HUES6 (cell line): ENCODE results near the gene TPD52L2.
A peak's percentile ranks its signal among the peaks of the same experiment; 100 is the strongest.

Experiments
- H3K27ac ChIP-seq: 2 replicates; pipeline ENCODE4 v1.7.0; 2013; ENCODE audit warnings: low read depth, mild to moderate bottlenecking, low read length, inconsistent platforms
- H3K27me3 ChIP-seq: 2 replicates; pipeline ENCODE4 v1.6.1; 2013; ENCODE audit warnings: low read length; ENCODE audit not compliant: control insufficient read depth, insufficient read depth
- H3K36me3 ChIP-seq: 2 replicates; pipeline ENCODE4 v1.6.1; 2013; ENCODE audit warnings: low read length; ENCODE audit not compliant: control insufficient read depth, insufficient read depth
- H3K4me1 ChIP-seq: 2 replicates; pipeline ENCODE4 v1.6.1; 2013; ENCODE audit warnings: low read length; ENCODE audit not compliant: control insufficient read depth, insufficient read depth
- H3K4me3 ChIP-seq: 2 replicates; pipeline ENCODE4 v1.5.1; 2013; ENCODE audit warnings: low read depth, low read length
- H3K9ac ChIP-seq: one replicate; pipeline ENCODE4 v1.6.1; 2013; ENCODE audit warnings: mild to moderate bottlenecking, low read length
- H3K9me3 ChIP-seq: 2 replicates; pipeline ENCODE4 v1.6.1; 2013; ENCODE audit warnings: low read depth, low read length; ENCODE audit not compliant: control insufficient read depth, insufficient read depth

Gene TPD52L2

GRCh38 chr20:63828951-63829350 lies 36.1 kb upstream of the TPD52L2 start:
- Histone ChIP-seq H3K9ac (no peak overlapping the region), H3K4me1 (peaks cover 26% of the 10 kb centered on the region), H3K36me3 (no peaks in the 10 kb centered on the region), H3K27me3 (peaks cover 34% of the 10 kb centered on the region), H3K27ac (no peak overlapping the region), H3K4me3 (peak overlapping the region; percentile 86; the same call in 1 of the 2 replicates), H3K9me3 (no peaks in the 10 kb centered on the region)

GRCh38 chr20:63829603-63829944 lies 35.5 kb upstream of the TPD52L2 start:
- H3K9ac ChIP-seq: peak overlapping the region; percentile 69
- H3K4me1 ChIP-seq: peaks cover 26% of the 10 kb centered on the region; the same call in 1 of the 2 replicates
- H3K27ac ChIP-seq: no peak overlapping the region
- no peaks in the 10 kb centered on the region for H3K36me3 ChIP-seq
- H3K27me3 ChIP-seq: peaks cover 34% of the 10 kb centered on the region
- H3K4me3 ChIP-seq: peak overlapping the region; percentile 86
- H3K9me3 ChIP-seq: no peaks in the 10 kb centered on the region

GRCh38 chr20:63829945-63830835 lies 34.9 kb upstream of the TPD52L2 start:
- Histone ChIP-seq H3K27me3 (peaks cover 34% of the 10 kb centered on the region), H3K9me3 (no peaks in the 10 kb centered on the region)

GRCh38 chr20:63830841-63831588 lies 34.1 kb upstream of the TPD52L2 start, which contains the start of gene ZBTB46:
ZBTB46 (minus strand) TSS chr20:63831264; CDS start chr20:63790757, 40,507 bp downstream.
- H3K9ac ChIP-seq: peak within 1 kb of the TSS; percentile 69
- peak within 1 kb of the TSS; percentile 86 for H3K4me3 ChIP-seq
- no peaks in the 10 kb centered on the region for H3K36me3 ChIP-seq
- peaks cover 34% of the 10 kb centered on the region for H3K27me3 ChIP-seq
- peaks cover 33% of the 10 kb centered on the region for H3K4me1 ChIP-seq
- H3K27ac ChIP-seq: no peak within 1 kb of the TSS
- no peaks in the 10 kb centered on the region for H3K9me3 ChIP-seq

More at GRCh38 chr20:63829945-63830835, 34.9 kb upstream of the TPD52L2 start:
- peaks cover 29% of the 10 kb centered on the region for H3K4me1 ChIP-seq
- H3K4me3 ChIP-seq: peak overlapping the region; percentile 86
- H3K9ac ChIP-seq: peak overlapping the region; percentile 69
- H3K27ac ChIP-seq: no peak overlapping the region
- no peaks in the 10 kb centered on the region for H3K36me3 ChIP-seq

DNA sequence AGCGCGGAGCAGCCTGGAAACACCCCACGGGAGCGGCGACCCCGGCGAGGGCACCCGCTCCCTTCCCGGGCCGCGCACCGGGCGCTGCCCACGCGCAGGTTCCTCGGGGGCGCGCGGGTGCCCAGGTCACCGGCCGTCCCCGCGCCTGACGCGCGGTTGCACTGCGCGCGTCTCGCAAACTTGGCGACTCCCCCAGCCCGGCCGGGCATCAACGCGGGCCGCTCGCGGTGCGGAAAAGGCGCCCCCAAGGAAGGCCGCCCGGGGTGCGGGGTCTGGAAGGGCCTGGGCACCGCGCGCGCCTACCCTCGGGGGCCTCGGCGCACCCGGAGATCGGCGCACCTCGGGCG lies 33.5 kb upstream of the TPD52L2 start:
- Histone ChIP-seq H3K9ac (peak overlapping the region; percentile 44), H3K27me3 (peaks cover 34% of the 10 kb centered on the region), H3K27ac (no peak overlapping the region), H3K4me3 (peak overlapping the region; percentile 66), H3K4me1 (peaks cover 34% of the 10 kb centered on the region), H3K36me3 (no peaks in the 10 kb centered on the region), H3K9me3 (no peaks in the 10 kb centered on the region)

- Histone ChIP-seq H3K4me1 (peaks cover 37% of the 10 kb centered on the region), H3K27ac (no peak overlapping the region), H3K36me3 (no peaks in the 10 kb centered on the region), H3K4me3 (peak overlapping the region; percentile 66), H3K9ac (peak overlapping the region; percentile 44), H3K27me3 (peaks cover 34% of the 10 kb centered on the region), H3K9me3 (no peaks in the 10 kb centered on the region)
Observed at GRCh38 chr20:63831993-63832686, 32.9 kb upstream of the TPD52L2 start.

GRCh38 chr20:63833776-63834490 lies 31.1 kb upstream of the TPD52L2 start:
- Histone ChIP-seq H3K9ac (no peak overlapping the region), H3K4me3 (no peak overlapping the region), H3K9me3 (no peaks in the 10 kb centered on the region), H3K27ac (no peak overlapping the region), H3K36me3 (no peaks in the 10 kb centered on the region), H3K27me3 (peaks cover 34% of the 10 kb centered on the region), H3K4me1 (peaks cover 31% of the 10 kb centered on the region)

DNA sequence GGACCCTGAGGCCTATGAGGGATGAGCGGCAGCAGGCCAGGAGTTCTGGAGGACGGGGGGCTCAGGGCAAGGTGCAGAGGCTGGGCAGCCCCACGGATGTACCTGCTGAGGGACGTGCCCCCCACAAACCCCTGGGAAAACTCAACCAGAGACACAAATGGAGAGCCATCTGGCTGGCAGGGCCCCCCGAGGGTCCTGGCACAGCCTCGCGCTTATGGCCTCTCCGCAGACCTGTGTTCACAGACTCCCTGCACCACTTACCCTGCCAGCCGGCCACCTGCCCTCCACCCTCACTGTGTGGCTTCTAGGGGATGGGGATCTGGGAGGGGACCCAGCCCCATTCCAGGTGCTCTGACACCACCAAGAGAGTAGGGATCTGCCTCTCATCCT lies 30.6 kb upstream of the TPD52L2 start:
- no peaks in the 10 kb centered on the region for H3K36me3 ChIP-seq
- no peak overlapping the region for H3K27ac ChIP-seq
- peaks cover 29% of the 10 kb centered on the region for H3K27me3 ChIP-seq
- H3K4me3 ChIP-seq: no peak overlapping the region
- no peak overlapping the region for H3K9ac ChIP-seq
- peaks cover 26% of the 10 kb centered on the region for H3K4me1 ChIP-seq
- no peaks in the 10 kb centered on the region for H3K9me3 ChIP-seq

- Histone ChIP-seq H3K36me3 (no peaks in the 10 kb centered on the region), H3K9me3 (no peaks in the 10 kb centered on the region), H3K4me1 (peaks cover 22% of the 10 kb centered on the region), H3K9ac (no peak overlapping the region), H3K27ac (no peak overlapping the region), H3K27me3 (peaks cover 22% of the 10 kb centered on the region), H3K4me3 (peak overlapping the region; percentile 44)
Observed at GRCh38 chr20:63835021-63835858, 29.8 kb upstream of the TPD52L2 start.
